ENCODE results near the gene COL20A1. TPM values are rescaled to one million over a fixed set of nuclear protein-coding genes. Genes with fewer than 3 reads are reported as not detected.
A peak's percentile ranks its signal among the peaks of the same experiment; 100 is the strongest.

COL20A1 gene
- total RNA-seq, 1 donor from 2014 or later: 5.0 TPM

DNA sequence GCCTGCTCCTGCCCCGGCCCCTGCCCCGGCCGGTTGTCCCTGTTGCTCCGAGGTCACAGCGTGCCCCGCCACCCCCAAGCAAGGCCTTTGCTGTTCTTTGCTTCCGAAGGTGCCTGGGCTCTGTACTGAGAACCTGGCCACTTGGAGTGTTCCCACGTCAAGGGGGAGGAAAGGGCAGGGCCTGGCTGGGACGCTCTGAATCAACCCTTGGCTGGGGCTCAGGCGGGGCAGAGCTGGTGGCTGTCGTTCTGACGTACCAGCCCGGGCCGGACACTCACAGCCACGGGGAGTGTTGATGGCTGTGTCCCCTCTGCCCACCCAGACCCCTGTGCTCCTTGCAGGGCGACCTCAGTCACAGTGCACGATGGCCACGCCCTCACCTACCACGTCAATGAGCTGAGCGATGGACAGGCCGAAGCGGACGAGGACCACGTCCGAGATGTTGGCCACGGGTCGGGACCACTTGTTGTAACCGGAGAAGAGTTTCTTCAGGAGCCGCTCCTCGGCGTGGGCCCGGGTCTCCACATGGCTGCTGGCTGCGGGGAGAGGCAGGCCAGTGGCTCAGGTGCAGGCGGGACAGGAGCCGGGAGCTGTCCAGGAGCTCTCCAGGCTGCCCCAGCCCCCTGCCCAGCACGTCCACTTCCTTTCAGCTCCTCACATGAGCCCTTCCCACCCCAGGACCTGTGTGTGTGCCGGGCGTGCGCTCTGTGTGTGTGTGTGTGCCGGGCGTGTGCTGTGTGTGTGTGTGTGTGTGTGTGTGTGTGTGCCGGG lies 66.4 kb downstream of the COL20A1 start:
- H3K4me2 ChIP-seq (ENCODE audit: low read length): no peak overlapping the region
- DNase-seq (ENCODE audit: low read depth) (no peak), FAIRE-seq (no peak)
- no peak overlapping the region for H3K9ac ChIP-seq (ENCODE audit: low read length)
- no peak overlapping the region for H2AFZ ChIP-seq (ENCODE audit: low read depth, low read length)
- Mint-ChIP-seq H3K4me1 (ENCODE audit: low read depth, unreplicated experiment) (no peaks in the 10 kb centered on the region), H3K9me3 (ENCODE audit: unreplicated experiment) (no peaks in the 10 kb centered on the region), H3K27me3 (ENCODE audit: low read depth, unreplicated experiment) (peaks cover 40% of the 10 kb centered on the region), H3K27ac (ENCODE audit: unreplicated experiment) (no peak overlapping the region), H3K4me3 (ENCODE audit: unreplicated experiment) (no peak overlapping the region), H3K36me3 (ENCODE audit: low read depth, unreplicated experiment) (no peaks in the 10 kb centered on the region)
- no peaks in the 10 kb centered on the region for H4K20me1 ChIP-seq (ENCODE audit: insufficient read depth, low read length)
- no peak overlapping the region for H3K4me3 ChIP-seq (ENCODE audit: insufficient read depth, low read depth, low read length)
- no peaks in the 10 kb centered on the region for H3K36me3 ChIP-seq (ENCODE audit: insufficient read depth, low read length)
- no peaks in the 10 kb centered on the region for H3K4me1 ChIP-seq (ENCODE audit: insufficient read depth, low read length)
- H3K79me2 ChIP-seq (ENCODE audit: insufficient read depth, low read length): no peaks in the 10 kb centered on the region
- no peak overlapping the region for H3K27ac ChIP-seq (ENCODE audit: low read depth, low read length)
- H3K27me3 ChIP-seq (ENCODE audit: insufficient read depth, low read length): peaks cover 8% of the 10 kb centered on the region
- TF ChIP-seq CTCF (IDR thresholded peaks at IDR 0.05; ENCODE audit: insufficient read depth, low read depth, low read length) (no peak), EZH2 (IDR thresholded peaks at IDR 0.05; ENCODE audit: insufficient read depth, low read length) (no peak)
- H3K9me3 ChIP-seq (ENCODE audit: insufficient read depth, low read depth, low read length): no peaks in the 10 kb centered on the region

DNA sequence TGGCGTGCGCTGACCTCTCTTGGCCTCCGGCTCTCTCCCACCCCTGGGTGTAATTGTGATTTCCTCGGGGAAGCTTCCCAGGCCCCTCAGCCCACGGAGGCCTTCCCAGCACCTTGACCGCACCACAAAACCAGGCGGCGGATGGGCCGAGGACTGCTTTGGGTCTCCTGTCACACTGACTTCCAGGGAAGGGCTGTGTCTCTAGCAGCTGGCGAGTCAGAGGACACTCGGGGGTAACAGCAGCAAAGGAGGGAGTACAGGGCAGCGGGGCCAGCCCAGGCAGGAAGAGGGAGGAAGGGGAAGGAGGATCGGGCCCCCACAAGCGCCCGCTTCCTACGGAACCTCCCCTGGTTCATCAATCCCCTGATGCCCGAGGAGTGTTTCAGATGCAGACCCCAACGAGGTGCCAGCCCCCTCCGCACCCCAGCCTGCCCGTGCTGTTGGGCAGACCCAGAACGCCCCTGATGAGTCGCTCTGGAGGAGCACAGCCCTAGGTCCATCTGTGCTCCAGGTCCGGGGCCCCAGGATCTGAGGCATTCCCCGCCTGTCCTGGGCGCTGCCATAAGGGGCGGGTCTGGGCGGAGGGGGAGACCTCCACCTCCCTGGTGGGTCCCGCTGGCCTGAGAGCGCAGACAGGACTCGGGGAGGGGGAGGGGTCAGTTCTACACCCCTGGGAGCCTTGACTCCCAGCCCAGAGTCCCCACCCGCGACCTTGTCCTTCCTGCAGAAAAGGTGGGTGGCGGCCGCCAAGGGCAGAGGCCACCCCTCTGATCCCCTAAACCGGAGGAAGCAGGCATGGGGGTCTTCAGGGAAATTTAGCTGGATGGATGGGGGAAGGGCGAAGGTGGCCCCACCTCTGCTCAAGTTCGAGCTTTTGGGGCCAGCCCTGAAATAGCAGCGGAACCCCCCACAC lies 67.2 kb downstream of the COL20A1 start:
- Histone ChIP-seq H3K9me3 (ENCODE audit: insufficient read depth, low read depth, low read length) (no peaks in the 10 kb centered on the region), H4K20me1 (ENCODE audit: insufficient read depth, low read length) (no peaks in the 10 kb centered on the region), H3K4me1 (ENCODE audit: insufficient read depth, low read length) (no peaks in the 10 kb centered on the region), H3K4me2 (ENCODE audit: low read length) (no peak overlapping the region), H3K36me3 (ENCODE audit: insufficient read depth, low read length) (no peaks in the 10 kb centered on the region), H3K27me3 (ENCODE audit: insufficient read depth, low read length) (peaks cover 8% of the 10 kb centered on the region), H3K27ac (ENCODE audit: low read depth, low read length) (no peak overlapping the region), H2AFZ (ENCODE audit: low read depth, low read length) (no peak overlapping the region), H3K79me2 (ENCODE audit: insufficient read depth, low read length) (no peaks in the 10 kb centered on the region), H3K9ac (ENCODE audit: low read length) (no peak overlapping the region), H3K4me3 (ENCODE audit: insufficient read depth, low read depth, low read length) (no peak overlapping the region)
- FAIRE-seq (no peak), DNase-seq (ENCODE audit: low read depth) (no peak)
- peak overlapping the region; percentile 29 for H3K4me3 Mint-ChIP-seq (ENCODE audit: unreplicated experiment)
- H3K4me1 Mint-ChIP-seq (ENCODE audit: low read depth, unreplicated experiment): no peaks in the 10 kb centered on the region
- no peaks in the 10 kb centered on the region for H3K9me3 Mint-ChIP-seq (ENCODE audit: unreplicated experiment)
- no peak overlapping the region for H3K27ac Mint-ChIP-seq (ENCODE audit: unreplicated experiment)
- H3K36me3 Mint-ChIP-seq (ENCODE audit: low read depth, unreplicated experiment): no peaks in the 10 kb centered on the region
- H3K27me3 Mint-ChIP-seq (ENCODE audit: low read depth, unreplicated experiment): peaks cover 35% of the 10 kb centered on the region
- TF ChIP-seq CTCF (IDR thresholded peaks at IDR 0.05; ENCODE audit: insufficient read depth, low read depth, low read length): no peak
- TF ChIP-seq EZH2 (IDR thresholded peaks at IDR 0.05; ENCODE audit: insufficient read depth, low read length): no peak
